Esophagus muscularis mucosa (tissue), 4 donors: Measurements from ENCODE around the gene SLC4A4. TPM values are rescaled to one million over a fixed set of nuclear protein-coding genes. Genes with fewer than 3 reads are reported as not detected.

ENCODE experiments used
- DNase-seq: peaks from one replicate; pipeline ENCODE4 v3.0.0-alpha.2; 2017; ENCODE audit errors: extremely low spot score
- H3K27ac ChIP-seq, 4 donors: fragments of 200-600 bp; sonication (generic); replicated peaks in 1 of 4; 1 replicate in 3 of 4; 2 replicates in 1 of 4; pipeline ENCODE4 v1.5.1; 2016 to 2019; ENCODE audit warnings: mild to moderate bottlenecking in 1 of 4
- H3K27me3 ChIP-seq, 4 donors: fragments of 200-600 bp; sonication (generic); one replicate each; pipeline versions ENCODE4 v1.5.1 to v1.6.0; 2016 to 2019
- H3K36me3 ChIP-seq, 4 donors: fragments of 200-600 bp; sonication (generic); one replicate each; pipeline ENCODE4 v1.5.1; 2016 to 2019
- H3K4me1 ChIP-seq, 4 donors: fragments of 200-600 bp; sonication (generic); one replicate each; pipeline ENCODE4 v1.5.1; 2016 to 2019
- H3K4me3 ChIP-seq, 4 donors: fragments of 200-600 bp; sonication (generic); 1 replicate in 2 of 4; 2 replicates in 2 of 4; pipeline ENCODE4 v1.5.1; 2016 to 2019; ENCODE audit warnings: mild to moderate bottlenecking in 4 of 4, moderate library complexity in 1 of 4
- H3K9me3 ChIP-seq, 4 donors: fragments of 200-600 bp; sonication (generic); 1 replicate in 3 of 4; 2 replicates in 1 of 4; pipeline ENCODE4 v1.5.1; 2016 to 2019
- EP300 ChIP-seq: sonication (generic); formaldehyde crosslinking; IDR thresholded peaks from one replicate; pipeline ENCODE4 v1.6.1; 2017; ENCODE audit warnings: antibody characterized with exemption
- POLR2A ChIP-seq: fragments of 450-650 bp; IDR thresholded peaks from one replicate; pipeline ENCODE4 v1.6.1; 2017; ENCODE audit warnings: antibody characterized with exemption, moderate library complexity, mild to moderate bottlenecking, low read depth
- POLR2AphosphoS5 ChIP-seq, 2 donors: sonication (generic); formaldehyde crosslinking; IDR thresholded peaks; one replicate each; pipeline ENCODE4 v1.6.1; 2017; ENCODE audit warnings: antibody characterized with exemption in 2 of 2
- WGBS: methylation state at CpG from one replicate; pipeline ENCODE4 v1.1.5; 2018; 5-methylcytosine and 5-hydroxymethylcytosine counted together
- intact Hi-C: fragments of 100-400 bp; cut with DNase I; formaldehyde crosslinking; loops from one replicate; pipeline ENCODE4 v1.15.1; 2023
- total RNA-seq, 4 donors: library from RNA; depleted of rRNA; stranded (reverse); fragments of >200 nt; gene quantifications; one replicate each; pipeline versions ENCODE4 v1.1.0 to v1.2.1, GENCODE V29; 2016
- TF ChIP-seq, protein P1 (sequence below), 3 experiments: fragments of 200-600 bp in 2 of 3; fragments of 450-650 bp in 1 of 3; sonication (generic) in 2 of 3; IDR thresholded peaks; one replicate each; pipeline ENCODE4 v1.5.1; 2017 to 2019; ENCODE audit warnings: antibody characterized with exemption in 3 of 3, mild to moderate bottlenecking in 2 of 3, moderate library complexity in 1 of 3

SLC4A4 gene
- total RNA-seq, 4 donors from 2014 or later, result 1.2 to 4.8 (median 2.7) TPM

DNA sequence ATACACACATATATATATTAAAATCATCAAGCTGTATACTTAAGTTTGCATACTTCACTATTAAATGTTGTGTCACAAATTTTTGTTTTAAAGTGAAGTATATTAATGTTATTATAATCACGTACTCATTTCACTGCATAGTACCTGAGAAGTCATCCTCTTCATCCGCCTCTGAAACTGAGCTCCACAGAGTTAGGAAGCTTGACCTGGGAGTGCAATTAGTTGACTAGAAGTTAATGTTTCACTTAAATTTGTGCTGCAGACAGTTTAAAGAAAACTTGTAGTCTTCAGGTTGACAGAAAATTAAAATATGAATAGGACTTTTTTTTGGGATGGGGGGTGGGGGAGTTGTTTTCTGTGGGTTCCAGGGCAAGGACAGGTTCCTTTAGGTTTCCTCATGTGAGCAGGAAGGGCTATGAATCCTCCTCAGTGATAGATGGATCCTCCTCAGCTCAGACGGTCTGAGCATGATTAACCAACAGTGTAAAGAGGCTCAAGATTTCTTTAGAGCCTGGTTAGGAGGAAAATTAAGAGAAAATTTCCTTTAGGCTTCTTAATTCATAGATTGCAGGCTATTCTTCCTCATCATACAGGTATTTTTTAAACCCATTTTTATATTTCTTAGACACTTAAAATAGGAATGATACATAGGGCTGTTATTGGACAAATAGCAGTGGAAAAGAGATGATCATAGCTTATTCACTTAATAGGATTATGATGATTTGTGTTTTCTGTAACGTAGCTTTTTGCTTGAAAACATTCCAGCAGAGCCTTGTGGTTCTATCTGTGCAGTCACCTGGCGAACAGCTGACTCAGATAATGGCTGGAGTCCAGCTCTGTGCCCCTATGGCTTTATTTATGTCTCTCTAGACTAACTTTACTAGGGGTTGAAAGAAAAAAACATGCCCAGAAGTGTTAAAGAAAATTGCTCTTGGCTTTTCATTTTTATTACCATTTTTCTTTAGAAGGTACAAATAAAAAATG, 102.7 kb downstream of the SLC4A4 start:
- DNase-seq, result no peak
- Histone ChIP-seq H3K4me1 (peaks cover 0 to 3% (median 0%) of the 10 kb centered on the region in 4 donors), H3K36me3 (no peaks in the 10 kb centered on the region), H3K27me3 (no peaks in the 10 kb centered on the region), H3K4me3 (no peak overlapping the region), H3K9me3 (no peaks in the 10 kb centered on the region), H3K27ac (no peak overlapping the region)
- WGBS, result 62% methylated on average over 5 of the region's 5 CpGs
- intact Hi-C loops, result no loop called here
- TF ChIP-seq, protein P1, sequence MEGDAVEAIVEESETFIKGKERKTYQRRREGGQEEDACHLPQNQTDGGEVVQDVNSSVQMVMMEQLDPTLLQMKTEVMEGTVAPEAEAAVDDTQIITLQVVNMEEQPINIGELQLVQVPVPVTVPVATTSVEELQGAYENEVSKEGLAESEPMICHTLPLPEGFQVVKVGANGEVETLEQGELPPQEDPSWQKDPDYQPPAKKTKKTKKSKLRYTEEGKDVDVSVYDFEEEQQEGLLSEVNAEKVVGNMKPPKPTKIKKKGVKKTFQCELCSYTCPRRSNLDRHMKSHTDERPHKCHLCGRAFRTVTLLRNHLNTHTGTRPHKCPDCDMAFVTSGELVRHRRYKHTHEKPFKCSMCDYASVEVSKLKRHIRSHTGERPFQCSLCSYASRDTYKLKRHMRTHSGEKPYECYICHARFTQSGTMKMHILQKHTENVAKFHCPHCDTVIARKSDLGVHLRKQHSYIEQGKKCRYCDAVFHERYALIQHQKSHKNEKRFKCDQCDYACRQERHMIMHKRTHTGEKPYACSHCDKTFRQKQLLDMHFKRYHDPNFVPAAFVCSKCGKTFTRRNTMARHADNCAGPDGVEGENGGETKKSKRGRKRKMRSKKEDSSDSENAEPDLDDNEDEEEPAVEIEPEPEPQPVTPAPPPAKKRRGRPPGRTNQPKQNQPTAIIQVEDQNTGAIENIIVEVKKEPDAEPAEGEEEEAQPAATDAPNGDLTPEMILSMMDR (IDR thresholded peaks at IDR 0.05), result no peak
- no peak for TF ChIP-seq POLR2AphosphoS5 (IDR thresholded peaks at IDR 0.05)
- no peak for TF ChIP-seq EP300
- no peak for TF ChIP-seq POLR2A

DNA sequence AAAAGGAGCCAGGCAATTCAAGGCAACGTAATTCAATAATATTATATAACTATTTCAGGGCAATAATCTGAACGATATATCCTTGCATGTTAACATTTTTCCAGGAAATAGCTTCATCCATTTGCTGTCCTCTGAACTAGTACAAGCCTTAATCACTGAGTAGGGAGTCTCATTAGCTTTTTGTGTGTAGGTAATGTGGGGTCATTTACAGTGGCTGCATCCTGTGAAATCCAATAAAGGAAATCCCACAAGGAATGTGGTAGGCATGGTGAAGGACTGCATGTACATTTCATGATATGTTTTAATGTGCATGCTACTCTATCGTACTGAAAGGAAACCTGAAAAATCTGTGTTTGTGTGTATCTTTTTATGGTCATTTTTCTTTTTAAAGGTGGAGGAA, 103.5 kb downstream of the SLC4A4 start:
- no peaks in the 10 kb centered on the region for H3K9me3 ChIP-seq
- no peaks in the 10 kb centered on the region for H3K27me3 ChIP-seq
- no peak overlapping the region for H3K4me3 ChIP-seq
- no peaks in the 10 kb centered on the region for H3K36me3 ChIP-seq
- intact Hi-C loops, result no loop called here
- peaks cover 0 to 6% (median 0%) of the 10 kb centered on the region in 4 donors for H3K4me1 ChIP-seq
- 88% methylated on average over 3 of the region's 3 CpGs for WGBS
- no peak for DNase-seq
- TF ChIP-seq, protein P1 (IDR thresholded peaks at IDR 0.05), result no peak
- TF ChIP-seq POLR2AphosphoS5 (IDR thresholded peaks at IDR 0.05), result no peak
- no peak for TF ChIP-seq POLR2A
- TF ChIP-seq EP300, result no peak
- no peak overlapping the region for H3K27ac ChIP-seq

DNA sequence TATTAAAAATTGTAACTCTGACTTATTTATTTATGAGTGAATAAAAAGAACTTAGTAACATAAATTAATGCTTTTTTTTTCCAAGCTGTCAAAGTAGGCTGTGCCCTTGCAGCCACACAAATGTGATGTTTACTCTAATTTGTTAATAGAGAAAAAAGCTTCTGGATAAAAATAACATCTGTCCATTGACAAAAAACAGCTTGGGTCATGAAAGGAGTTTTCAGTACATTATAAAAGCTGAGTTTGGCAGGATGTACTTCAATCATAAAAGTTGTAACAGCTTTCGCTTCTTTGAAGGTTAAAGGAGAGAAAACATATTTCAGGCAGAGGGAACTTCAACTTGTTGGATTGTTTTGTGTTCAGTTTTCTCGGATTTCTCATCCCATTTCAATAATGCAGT, 105.6 kb downstream of the SLC4A4 start:
- Histone ChIP-seq H3K4me3 (no peak overlapping the region), H3K27me3 (no peaks in the 10 kb centered on the region), H3K9me3 (no peaks in the 10 kb centered on the region), H3K27ac (no peak overlapping the region), H3K36me3 (no peaks in the 10 kb centered on the region), H3K4me1 (peaks cover 0 to 6% (median 0%) of the 10 kb centered on the region in 4 donors)
- no peak for DNase-seq
- intact Hi-C loops, result no loop called here
- TF ChIP-seq, protein P1 (IDR thresholded peaks at IDR 0.05), result no peak
- TF ChIP-seq POLR2AphosphoS5 (IDR thresholded peaks at IDR 0.05), result no peak
- no peak for TF ChIP-seq POLR2A
- TF ChIP-seq EP300, result no peak
- 30% methylated on average over 2 of the region's 2 CpGs for WGBS

DNA sequence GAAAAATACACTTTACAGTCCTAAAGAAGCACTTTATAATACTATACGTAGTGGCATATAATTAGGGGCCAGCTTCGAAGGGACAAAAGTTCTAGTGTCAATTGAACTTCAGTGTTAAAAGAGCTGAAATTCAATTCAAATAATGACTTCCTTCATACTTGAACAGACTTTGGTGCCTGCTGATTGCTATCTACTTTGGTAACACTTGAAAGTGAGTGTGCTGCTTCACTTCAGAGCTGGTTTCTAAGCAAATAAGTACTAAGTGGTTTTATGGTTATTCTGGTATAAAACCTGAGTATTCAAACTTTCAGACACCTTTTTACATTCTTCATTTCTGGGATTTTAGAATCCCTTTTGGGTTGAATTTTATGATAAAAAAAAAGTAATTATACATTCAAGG, 107.0 kb downstream of the SLC4A4 start:
- no peak for DNase-seq
- intact Hi-C loops, result no loop called here
- 80% methylated on average over 2 of the region's 2 CpGs for WGBS
- Histone ChIP-seq H3K9me3 (no peaks in the 10 kb centered on the region), H3K27me3 (no peaks in the 10 kb centered on the region), H3K36me3 (no peaks in the 10 kb centered on the region), H3K27ac (no peak overlapping the region), H3K4me1 (peaks cover 0 to 9% (median 0%) of the 10 kb centered on the region in 4 donors), H3K4me3 (no peak overlapping the region)
- TF ChIP-seq, protein P1 (IDR thresholded peaks at IDR 0.05), result no peak
- TF ChIP-seq POLR2A, result no peak
- no peak for TF ChIP-seq POLR2AphosphoS5 (IDR thresholded peaks at IDR 0.05)
- no peak for TF ChIP-seq EP300
